CD4-positive, alpha-beta T cell (primary cell): ENCODE data around the gene PFKL. TPM values are rescaled to one million over a fixed set of nuclear protein-coding genes. Genes with fewer than 3 reads are reported as not detected.

Experiments
- ATAC-seq: fragments of 200-7000 bp; cut with Tn5 transposase; one replicate; pipeline ENCODE4 v1.10.0; 2022; ENCODE audit warnings: mild to moderate bottlenecking; ENCODE audit not compliant: poor library complexity
- CTCF ChIA-PET: fragments of 350-600 bp; sonication (Branson Sonifier 250); formaldehyde crosslinking; loops from one replicate; lab custom pipeline; 2021; ENCODE audit warnings: antibody characterized with exemption, inconsistent platforms; lab: Charles Lee
- POLR2A ChIA-PET: fragments of 350-600 bp; sonication (Branson Sonifier 250); formaldehyde crosslinking; loops from one replicate; lab custom pipeline; 2021; ENCODE audit warnings: antibody characterized with exemption, inconsistent platforms; lab: Charles Lee
- DNase-seq, 14 experiments: peaks; one replicate each; pipeline ENCODE4 v3.0.0-alpha.2; 2013 to 2020; ENCODE audit warnings: mixed read lengths in 2 of 14
- H3K27ac ChIP-seq, 2 donors: one replicate each; pipeline versions ENCODE4 v1.5.1 to v1.7.0; 2013; ENCODE audit warnings: low read length in 2 of 2, low read depth in 1 of 2, mild to moderate bottlenecking in 1 of 2
- H3K27me3 ChIP-seq, 2 experiments: 1 replicate in 1 of 2; 2 replicates in 1 of 2; pipeline versions ENCODE4 v1.6.1 to v1.7.0; 2013; ENCODE audit warnings: low read length in 2 of 2, control low read depth in 1 of 2, mild to moderate bottlenecking in 1 of 2, moderate library complexity in 1 of 2; ENCODE audit not compliant: insufficient read depth in 2 of 2, control insufficient read depth in 1 of 2
- H3K36me3 ChIP-seq: one replicate; pipeline ENCODE4 v1.6.1; 2013; ENCODE audit warnings: low read length, control low read depth; ENCODE audit not compliant: insufficient read depth
- H3K4me1 ChIP-seq: one replicate; pipeline ENCODE4 v1.6.1; 2013; ENCODE audit warnings: low read length, control low read depth; ENCODE audit not compliant: insufficient read depth
- H3K4me3 ChIP-seq: one replicate; pipeline ENCODE4 v1.5.1; 2013; ENCODE audit warnings: mild to moderate bottlenecking, low read length, moderate library complexity
- H3K9me3 ChIP-seq, 2 experiments: 1 replicate in 1 of 2; 2 replicates in 1 of 2; pipeline versions ENCODE4 v1.6.1 to v1.7.0; 2013; ENCODE audit warnings: low read length in 2 of 2, mild to moderate bottlenecking in 2 of 2, control low read depth in 1 of 2, moderate library complexity in 1 of 2; ENCODE audit not compliant: control insufficient read depth in 1 of 2, insufficient read depth in 1 of 2
- H3K27ac Mint-ChIP-seq: one replicate; pipeline ENCODE4 v1.8.0; 2020; ENCODE audit warnings: mixed read lengths
- H3K27me3 Mint-ChIP-seq: one replicate; pipeline ENCODE4 v1.8.0; 2021; ENCODE audit warnings: mixed read lengths
- H3K36me3 Mint-ChIP-seq: one replicate; pipeline ENCODE4 v1.8.0; 2021; ENCODE audit warnings: low read depth, mixed read lengths
- H3K4me1 Mint-ChIP-seq: one replicate; pipeline ENCODE4 v1.8.0; 2021; ENCODE audit warnings: low read depth, mixed read lengths
- H3K4me3 Mint-ChIP-seq: one replicate; pipeline ENCODE4 v1.8.0; 2020; ENCODE audit warnings: mild to moderate bottlenecking, mixed read lengths
- H3K9me3 Mint-ChIP-seq: one replicate; pipeline ENCODE4 v1.8.0; 2020; ENCODE audit warnings: mixed read lengths
- CTCF ChIP-seq: fragments of 200-600 bp; IDR thresholded peaks from one replicate; pipeline ENCODE4 v1.8.0; 2022; ENCODE audit warnings: antibody characterized with exemption, mild to moderate bottlenecking
- intact Hi-C, 2 experiments: fragments of 100-400 bp; cut with DNase I in 1 of 2; cut with micrococcal nuclease in 1 of 2; formaldehyde crosslinking; loops; one replicate each; pipeline versions ENCODE4 v1.15.1 to v1.9.0; 2023 to 2025; cut with DNase I, micrococcal nuclease
- total RNA-seq, 174 experiments: library from RNA in 2 of 174; stranded (reverse) in 2 of 174; gene quantifications; one replicate each; pipeline ENCODE4 v1.2.3 and lab custom pipeline; 2021 to 2026

Gene PFKL
- total RNA-seq, 2 experiments from 2014 or later, result 115 to 117 TPM

GRCh38 chr21:44319407-44320065 lies 19.7 kb downstream of the PFKL start:
- TF ChIP-seq CTCF, result no peak
- DNase-seq (no peak), ATAC-seq (no peak)
- intact Hi-C loops, result no loop called here
- no peaks in the 10 kb centered on the region for H3K9me3 ChIP-seq
- H3K27ac ChIP-seq, result no peak overlapping the region
- H3K27me3 Mint-ChIP-seq, result no peaks in the 10 kb centered on the region
- H3K36me3 ChIP-seq, result peaks cover 75% of the 10 kb centered on the region
- ChIA-PET POLR2A (no interaction called here), CTCF (no interaction called here)
- H3K27ac Mint-ChIP-seq, result no peak overlapping the region
- H3K4me1 ChIP-seq, result no peaks in the 10 kb centered on the region
- no peaks in the 10 kb centered on the region for H3K27me3 ChIP-seq
- H3K4me3 Mint-ChIP-seq, result no peak overlapping the region
- no peak overlapping the region for H3K4me3 ChIP-seq
- H3K9me3 Mint-ChIP-seq, result no peaks in the 10 kb centered on the region
- H3K36me3 Mint-ChIP-seq, result peaks cover 27% of the 10 kb centered on the region
- H3K4me1 Mint-ChIP-seq, result no peaks in the 10 kb centered on the region

GRCh38 chr21:44320847-44321246 lies 21.0 kb downstream of the PFKL start:
- ATAC-seq, result no peak
- H3K4me1 Mint-ChIP-seq, result no peaks in the 10 kb centered on the region
- intact Hi-C loops, result no loop called here
- Histone ChIP-seq H3K4me1 (no peaks in the 10 kb centered on the region), H3K9me3 (no peaks in the 10 kb centered on the region), H3K27me3 (no peaks in the 10 kb centered on the region), H3K4me3 (no peak overlapping the region), H3K27ac (no peak overlapping the region), H3K36me3 (peaks cover 78% of the 10 kb centered on the region)
- POLR2A ChIA-PET, result no interaction called here
- no peak for TF ChIP-seq CTCF
- DNase-seq, result no peak
- no peaks in the 10 kb centered on the region for H3K9me3 Mint-ChIP-seq
- no peak overlapping the region for H3K27ac Mint-ChIP-seq
- H3K27me3 Mint-ChIP-seq, result no peaks in the 10 kb centered on the region
- no peak overlapping the region for H3K4me3 Mint-ChIP-seq
- peaks cover 27% of the 10 kb centered on the region for H3K36me3 Mint-ChIP-seq
- CTCF ChIA-PET, result no interaction called here

GRCh38 chr21:44321846-44322450 lies 22.1 kb downstream of the PFKL start:
- Mint-ChIP-seq H3K9me3 (no peaks in the 10 kb centered on the region), H3K27me3 (no peaks in the 10 kb centered on the region), H3K36me3 (peaks cover 23% of the 10 kb centered on the region), H3K27ac (no peak overlapping the region), H3K4me1 (no peaks in the 10 kb centered on the region), H3K4me3 (no peak overlapping the region)
- ChIA-PET CTCF (no interaction called here), POLR2A (no interaction called here)
- intact Hi-C loops, result no loop called here
- no peak for TF ChIP-seq CTCF
- ATAC-seq, result no peak
- Histone ChIP-seq H3K9me3 (no peaks in the 10 kb centered on the region), H3K27ac (no peak overlapping the region), H3K36me3 (peaks cover 71% of the 10 kb centered on the region), H3K4me3 (no peak overlapping the region), H3K27me3 (no peaks in the 10 kb centered on the region), H3K4me1 (no peaks in the 10 kb centered on the region)
- no peak for DNase-seq
